Natural killer cell treated with Interleukin-12 subunit alpha and Interleukin-12 subunit beta and Interleukin-15 and Interleukin-18, amount 100 ng/mL, for 72 hours (primary cell): ENCODE results near the gene PARP1. TPM values are rescaled to one million over a fixed set of nuclear protein-coding genes. Genes with fewer than 3 reads are reported as not detected.

Experiments used
- ATAC-seq, 2 donors: fragments of 150-1000 bp; cut with Tn5 transposase in 1 of 2; sonication (Bioruptor Pico), chemical (Tn5 transposase) in 1 of 2; 2 replicates each; pipeline ENCODE4 v1.10.0; 2021
- DNase-seq: peaks from one replicate; pipeline ENCODE4 v3.0.0; 2022; ENCODE audit warnings: low spot score
- H3K27ac Mint-ChIP-seq, 2 donors: 1 replicate in 1 of 2; 2 replicates in 1 of 2; pipeline ENCODE4 v1.8.0; 2022; ENCODE audit warnings: mixed read lengths in 2 of 2, mild to moderate bottlenecking in 1 of 2, moderate library complexity in 1 of 2
- H3K27me3 Mint-ChIP-seq, 2 donors: 1 replicate in 1 of 2; 2 replicates in 1 of 2; pipeline ENCODE4 v1.8.0; 2022; ENCODE audit warnings: mixed read lengths in 2 of 2
- H3K36me3 Mint-ChIP-seq: one replicate; pipeline ENCODE4 v1.8.0; 2022; ENCODE audit warnings: mixed read lengths
- H3K4me1 Mint-ChIP-seq, 2 donors: 1 replicate in 1 of 2; 2 replicates in 1 of 2; pipeline ENCODE4 v1.8.0; 2022; ENCODE audit warnings: low read depth in 2 of 2, mixed read lengths in 2 of 2, mild to moderate bottlenecking in 1 of 2
- H3K4me3 Mint-ChIP-seq: one replicate; pipeline ENCODE4 v1.8.0; 2022; ENCODE audit warnings: mixed read lengths
- H3K9me3 Mint-ChIP-seq: 2 replicates; pipeline ENCODE4 v1.8.0; 2022; ENCODE audit warnings: mixed read lengths
- total RNA-seq, 2 donors: library from RNA; stranded (reverse); gene quantifications; one replicate each; pipeline ENCODE4 v1.2.3, GENCODE V29; 2022

The PARP1 gene
- total RNA-seq, 2 donors from 2014 or later, result 138 to 246 TPM

DNA sequence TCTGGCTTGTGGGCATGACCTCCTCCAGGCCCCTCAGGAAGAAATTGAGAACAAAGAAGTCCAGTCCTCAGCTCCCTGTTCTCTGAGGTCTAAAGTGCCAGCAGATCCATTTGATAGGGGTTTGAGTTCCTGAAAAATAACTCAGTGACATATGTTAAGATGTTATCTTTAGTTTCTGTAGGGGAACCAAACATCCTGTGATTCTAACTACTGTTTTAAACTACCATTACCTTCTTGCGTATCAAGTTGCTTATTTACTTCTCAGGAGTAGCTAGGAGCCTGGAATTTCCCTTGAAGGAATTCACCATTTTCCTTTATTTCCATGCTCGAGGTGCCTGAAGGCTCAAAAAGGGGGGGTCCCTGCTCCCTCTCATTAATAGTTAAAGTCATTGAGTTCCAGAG, 80.1 kb downstream of the PARP1 start:
- H3K27ac Mint-ChIP-seq, result no peak overlapping the region
- H3K4me1 Mint-ChIP-seq, result peaks cover 0 to 2% of the 10 kb centered on the region in 2 donors
- peaks cover 9 to 16% of the 10 kb centered on the region in 2 donors for H3K27me3 Mint-ChIP-seq

DNA sequence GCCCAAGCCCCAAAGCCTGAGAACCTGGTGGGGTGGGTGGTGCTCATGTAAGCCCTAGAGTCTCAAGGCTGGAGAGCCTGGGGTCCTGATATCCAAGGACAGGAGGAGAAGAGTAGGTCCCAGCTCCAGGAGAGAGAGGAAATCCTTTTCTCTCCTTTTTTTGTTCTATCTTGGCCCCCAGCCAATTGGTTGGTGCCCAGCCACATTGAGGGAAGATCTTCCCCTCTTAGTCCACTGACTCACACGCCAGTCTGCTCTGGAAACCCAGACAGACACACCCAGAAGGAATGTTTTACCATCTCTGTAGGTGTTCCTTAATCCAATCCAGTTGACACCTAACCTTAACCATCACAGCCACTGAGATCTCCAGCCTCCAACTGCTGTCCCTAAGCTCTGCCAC, 82.7 kb downstream of the PARP1 start:
- no peak for DNase-seq
- Mint-ChIP-seq H3K27ac (no peak overlapping the region), H3K9me3 (no peaks in the 10 kb centered on the region), H3K36me3 (no peaks in the 10 kb centered on the region), H3K4me3 (no peak overlapping the region), H3K27me3 (peaks cover 13 to 16% of the 10 kb centered on the region in 2 donors), H3K4me1 (no peaks in the 10 kb centered on the region)
- peak in 1 of 2 donors; percentile 13 for ATAC-seq

More for the DNA sequence above, 80.1 kb downstream of the PARP1 start:
- H3K9me3 Mint-ChIP-seq, result no peaks in the 10 kb centered on the region
- H3K4me3 Mint-ChIP-seq, result no peak overlapping the region
- no peak for ATAC-seq
- no peaks in the 10 kb centered on the region for H3K36me3 Mint-ChIP-seq
- DNase-seq, result no peak

DNA sequence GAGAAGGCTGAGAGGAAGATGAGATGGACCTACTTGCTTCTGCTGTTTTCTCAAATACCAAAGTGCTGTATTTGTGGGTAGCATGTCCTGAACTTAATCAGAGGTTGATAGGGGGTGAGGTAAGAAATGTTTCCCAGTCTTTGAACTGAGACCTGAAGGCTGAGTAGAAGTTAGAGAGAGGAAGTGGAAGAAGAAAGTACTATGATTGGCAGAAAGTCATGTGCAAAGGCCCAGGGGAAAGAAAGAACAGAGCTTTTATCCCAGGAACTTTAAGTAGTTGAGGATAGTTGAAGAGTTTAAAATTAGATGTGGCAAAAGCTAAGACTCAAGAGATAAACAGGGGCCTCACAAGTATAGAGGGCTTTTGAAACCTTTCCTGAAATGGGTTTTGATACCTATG, 83.4 kb downstream of the PARP1 start:
- Mint-ChIP-seq H3K27ac (no peak overlapping the region), H3K4me3 (no peak overlapping the region), H3K36me3 (no peaks in the 10 kb centered on the region), H3K27me3 (peaks cover 15 to 16% of the 10 kb centered on the region in 2 donors), H3K4me1 (no peaks in the 10 kb centered on the region), H3K9me3 (no peaks in the 10 kb centered on the region)
- DNase-seq (no peak), ATAC-seq (no peak)

DNA sequence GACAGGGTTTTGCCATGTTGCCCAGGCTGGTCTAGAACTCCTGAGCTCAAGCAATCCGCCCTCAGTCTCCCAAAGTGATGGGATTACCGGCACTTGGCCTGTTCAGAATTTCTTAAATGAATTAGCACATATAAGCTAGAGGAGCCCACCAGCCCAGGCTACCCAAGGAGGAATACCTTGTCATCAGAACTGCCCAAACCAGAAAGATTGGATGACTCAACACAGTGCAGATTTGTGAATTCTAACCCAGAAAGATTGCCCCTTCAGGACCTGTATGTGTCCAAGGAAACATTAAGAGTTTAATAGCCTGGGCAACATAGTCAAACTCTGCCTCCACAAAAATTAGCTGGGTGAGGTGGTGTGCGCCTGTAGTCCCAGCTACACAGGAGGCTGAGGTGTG, 84.9 kb downstream of the PARP1 start:
- Mint-ChIP-seq H3K9me3 (no peaks in the 10 kb centered on the region), H3K27me3 (peaks cover 20 to 22% of the 10 kb centered on the region in 2 donors), H3K4me1 (no peaks in the 10 kb centered on the region), H3K36me3 (no peaks in the 10 kb centered on the region), H3K27ac (no peak overlapping the region), H3K4me3 (no peak overlapping the region)
- no peak for ATAC-seq
- DNase-seq, result no peak

DNA sequence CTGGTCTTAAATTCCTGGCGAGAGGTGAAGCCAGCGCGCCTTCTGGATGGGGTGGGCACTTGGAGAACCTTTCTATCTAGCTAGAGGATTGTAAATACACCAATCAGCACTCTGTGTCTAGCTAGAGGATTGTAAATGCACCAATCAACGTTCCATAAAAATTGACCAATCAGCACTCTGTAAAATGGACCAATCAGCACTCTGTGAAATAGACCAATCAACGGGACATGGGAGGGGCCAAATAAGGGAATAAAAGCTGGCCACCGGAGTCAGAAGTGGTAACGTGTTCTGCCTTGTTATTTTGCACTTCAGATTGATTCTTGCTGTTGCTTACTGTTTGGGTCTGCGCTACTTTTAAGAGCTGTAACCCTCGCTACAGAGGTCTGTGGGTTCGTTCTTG, 87.0 kb downstream of the PARP1 start:
- ATAC-seq, result no peak
- H3K27ac Mint-ChIP-seq, result no peak overlapping the region
- DNase-seq, result no peak
- H3K4me1 Mint-ChIP-seq, result no peaks in the 10 kb centered on the region
- H3K4me3 Mint-ChIP-seq, result no peak overlapping the region
- H3K9me3 Mint-ChIP-seq, result no peaks in the 10 kb centered on the region
- H3K36me3 Mint-ChIP-seq, result no peaks in the 10 kb centered on the region
- peaks cover 22 to 28% of the 10 kb centered on the region in 2 donors for H3K27me3 Mint-ChIP-seq

DNA sequence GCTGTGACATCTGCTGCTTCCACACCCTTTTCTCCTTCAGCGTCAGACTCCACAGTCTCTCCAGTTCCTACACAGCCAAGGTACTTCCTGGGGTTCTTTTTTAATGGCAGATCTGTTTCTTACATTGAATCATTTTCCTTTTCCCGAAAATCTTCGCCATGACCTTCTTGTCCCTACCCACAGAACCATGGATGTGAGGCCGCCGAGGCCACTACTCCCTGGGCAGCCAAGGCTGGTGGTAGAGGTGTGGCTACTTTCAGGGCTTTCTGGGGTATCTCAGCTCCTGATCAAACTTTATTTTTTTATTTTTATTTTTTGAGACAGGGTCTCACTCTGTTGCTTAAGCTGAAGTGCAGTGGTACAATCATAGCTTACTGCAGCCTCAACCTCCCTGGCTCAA, 89.4 kb downstream of the PARP1 start:
- no peaks in the 10 kb centered on the region for H3K36me3 Mint-ChIP-seq
- no peak for DNase-seq
- H3K27ac Mint-ChIP-seq, result no peak overlapping the region
- no peaks in the 10 kb centered on the region for H3K9me3 Mint-ChIP-seq
- no peak for ATAC-seq
- no peak overlapping the region for H3K4me3 Mint-ChIP-seq
- no peaks in the 10 kb centered on the region for H3K4me1 Mint-ChIP-seq
- H3K27me3 Mint-ChIP-seq, result peaks cover 23 to 30% of the 10 kb centered on the region in 2 donors

DNA sequence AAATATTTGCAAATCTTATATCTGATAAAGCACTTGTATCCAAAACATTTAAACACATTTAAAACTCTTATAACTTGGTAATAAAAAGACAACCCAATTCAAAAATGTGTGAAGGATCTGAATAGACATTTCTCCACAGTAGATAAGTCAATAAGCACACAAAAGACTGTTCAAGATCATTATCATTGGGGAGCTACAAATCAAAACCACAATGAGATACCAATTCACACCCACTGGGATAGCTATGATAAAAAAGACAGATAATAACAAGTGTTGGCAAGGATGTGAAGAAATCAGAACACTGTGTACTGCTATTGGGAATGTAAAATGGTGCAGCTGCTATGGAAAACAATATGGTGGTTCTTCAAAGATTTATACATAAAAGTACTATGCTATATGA, 93.8 kb downstream of the PARP1 start:
- ATAC-seq, result no peak
- Mint-ChIP-seq H3K27me3 (peaks cover 28 to 36% of the 10 kb centered on the region in 2 donors), H3K36me3 (no peaks in the 10 kb centered on the region), H3K9me3 (no peaks in the 10 kb centered on the region), H3K27ac (no peak overlapping the region), H3K4me1 (peaks cover 6 to 9% of the 10 kb centered on the region in 2 donors), H3K4me3 (no peak overlapping the region)
- no peak for DNase-seq

DNA sequence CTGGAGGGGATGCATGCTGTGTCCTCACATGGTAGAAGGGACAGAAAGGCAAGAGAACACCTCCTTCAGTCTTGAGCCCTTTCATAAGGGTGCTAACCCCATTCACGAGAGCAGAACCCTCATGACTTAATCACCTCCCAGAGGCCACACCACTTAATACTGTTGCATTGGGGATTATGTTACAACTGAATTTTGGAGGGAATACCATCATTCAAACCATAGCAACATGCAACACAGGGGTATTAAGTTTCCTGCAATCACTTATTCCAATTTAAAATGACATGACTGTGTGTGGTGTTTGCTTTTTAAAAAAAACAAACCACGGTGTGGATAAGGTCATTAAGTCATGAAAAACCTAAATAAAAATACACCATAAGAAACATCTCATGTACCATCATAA, 95.8 kb downstream of the PARP1 start:
- Mint-ChIP-seq H3K27me3 (peaks cover 25 to 28% of the 10 kb centered on the region in 2 donors), H3K36me3 (no peaks in the 10 kb centered on the region), H3K4me1 (peaks cover 9% of the 10 kb centered on the region in 2 donors), H3K9me3 (no peaks in the 10 kb centered on the region), H3K4me3 (no peak overlapping the region), H3K27ac (no peak overlapping the region)
- no peak for DNase-seq
- ATAC-seq, result no peak

DNA sequence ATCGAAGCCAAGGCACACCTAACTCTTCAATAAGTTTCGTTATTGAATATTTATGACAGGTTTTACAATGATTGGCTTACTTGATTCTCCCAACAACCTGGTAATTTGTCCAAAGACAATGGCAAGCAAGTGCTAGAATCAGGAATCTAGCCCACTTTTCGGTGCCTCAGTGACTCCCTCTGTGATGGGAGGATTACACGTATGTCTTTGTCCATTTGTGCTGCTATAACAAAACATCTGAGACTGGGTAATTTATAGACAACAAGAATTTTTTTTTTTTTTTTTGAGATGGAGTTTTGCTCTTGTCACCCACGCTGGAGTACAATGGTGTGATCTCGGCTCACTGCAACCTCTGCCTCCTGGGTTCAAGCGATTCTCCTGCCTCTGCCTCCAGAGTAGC, 96.5 kb downstream of the PARP1 start:
- Mint-ChIP-seq H3K27me3 (peaks cover 25 to 28% of the 10 kb centered on the region in 2 donors), H3K36me3 (no peaks in the 10 kb centered on the region), H3K27ac (no peak overlapping the region), H3K4me1 (peaks cover 9% of the 10 kb centered on the region in 2 donors), H3K9me3 (no peaks in the 10 kb centered on the region), H3K4me3 (no peak overlapping the region)
- no peak for DNase-seq
- no peak for ATAC-seq

Other genes with a start within 250 kb of the PARP1 start
- 10 to 100 TPM; 27.6 to 30.3 TPM for gene ACBD3, start 221.4 kb downstream of the PARP1 start, total RNA-seq
- not detected for gene MIXL1, start 184.4 kb downstream of the PARP1 start, total RNA-seq
- gene LIN9, start 98.9 kb downstream of the PARP1 start, total RNA-seq, result 10 to 100 TPM in 1 of 2 donors, 1 to 10 TPM in 1; 6.6 to 10.9 TPM
- not detected for gene STUM, start 140.7 kb upstream of the PARP1 start, total RNA-seq